HepG2 (cell line): ENCODE data around the gene SYDE1. TPM values are rescaled to one million over a fixed set of nuclear protein-coding genes. Genes with fewer than 3 reads are reported as not detected.
A peak's percentile ranks its signal among the peaks of the same experiment; 100 is the strongest.

Source experiments
- ATAC-seq: fragments of 200-7000 bp; cut with Tn5 transposase; 3 replicates; pipeline ENCODE4 v1.9.1; 2020; ENCODE audit warnings: mild to moderate bottlenecking, moderate library complexity
- BruUV-seq: library from RNA; stranded (reverse); fragments of 400-500 nt; replicated peaks from 2 replicates; lab custom pipeline; 2021; lab: Mats Ljungman, UMichigan
- CTCF ChIA-PET: fragments of 300-600 bp; formaldehyde crosslinking; extraction: SDS; loops from one replicate; lab custom pipeline; 2021; ENCODE audit warnings: low total read pairs, inconsistent platforms, low intra/inter-chr PET ratio; lab: Yijun Ruan, JAX
- POLR2A ChIA-PET: fragments of 350-600 bp; sonication (Branson Sonifier 250); formaldehyde crosslinking; loops from one replicate; lab custom pipeline; 2020; ENCODE audit warnings: antibody characterized with exemption, inconsistent platforms; lab: Yijun Ruan, JAX
- DNase-seq: peaks from one replicate; pipeline ENCODE4 v3.0.0-alpha.2; 2015; ENCODE audit warnings: low spot score
- FAIRE-seq: peaks from 3 replicates; lab custom pipeline; 2011; peaks lifted over from hg19 to GRCh38; lab: Jason Lieb, UNC
- H2AFZ ChIP-seq: one replicate; pipeline ENCODE4 v1.6.1; 2011; ENCODE audit warnings: low read length, inconsistent platforms
- H3K27ac ChIP-seq: fragments of 300-600 bp; 3 replicates; pipeline ENCODE4 v1.8.0; 2011; ENCODE audit warnings: mixed run types, mild to moderate bottlenecking, mixed read lengths, low read length, inconsistent platforms; ENCODE audit not compliant: insufficient read depth; ENCODE audit errors: extremely low read length
- H3K27me3 ChIP-seq, 2 experiments: fragments of 200-600 bp in 1 of 2; 2 replicates in 1 of 2; 3 replicates in 1 of 2; pipeline versions ENCODE4 v1.6.0 to v1.8.0; 2011; ENCODE audit warnings: low read length in 2 of 2, mild to moderate bottlenecking in 2 of 2, moderate library complexity in 2 of 2, inconsistent platforms in 1 of 2; ENCODE audit not compliant: insufficient read depth in 2 of 2, control insufficient read depth in 1 of 2
- H3K36me3 ChIP-seq, 2 experiments: fragments of 200-600 bp in 1 of 2; replicated peaks in 1 of 2; 2 replicates in 1 of 2; 3 replicates in 1 of 2; pipeline versions ENCODE4 v1.5.1 to v1.8.0; 2011; ENCODE audit warnings: low read length in 2 of 2, inconsistent platforms in 1 of 2; ENCODE audit not compliant: insufficient read depth in 2 of 2, control insufficient read depth in 1 of 2
- H3K4me1 ChIP-seq: 2 replicates; pipeline ENCODE4 v1.5.1; 2012; ENCODE audit warnings: low read length, inconsistent platforms; ENCODE audit not compliant: insufficient read depth
- H3K4me2 ChIP-seq: 2 replicates; pipeline ENCODE4 v1.6.0; 2011; ENCODE audit warnings: low read depth, low read length, inconsistent platforms
- H3K4me3 ChIP-seq, 3 experiments: fragments of 200-600 bp in 1 of 3; sonication (generic), shearing (Covaris generic) in 1 of 3; replicated peaks in 1 of 3; 2 replicates each; pipeline ENCODE4 v1.5.1; 2011 to 2016; ENCODE audit warnings: low read length in 3 of 3, inconsistent platforms in 2 of 3, low read depth in 2 of 3, mild to moderate bottlenecking in 2 of 3, control low read depth in 1 of 3, mixed read lengths in 1 of 3; ENCODE audit not compliant: insufficient read depth in 1 of 3
- H3K79me2 ChIP-seq: one replicate; pipeline ENCODE4 v1.6.1; 2011; ENCODE audit warnings: low read length, inconsistent platforms; ENCODE audit not compliant: insufficient read depth
- H3K9ac ChIP-seq: 2 replicates; pipeline ENCODE4 v1.6.0; 2011; ENCODE audit warnings: mild to moderate bottlenecking, low read depth, low read length, inconsistent platforms; ENCODE audit not compliant: insufficient read depth
- H3K9me3 ChIP-seq: 2 replicates; pipeline ENCODE4 v1.5.1; 2012; ENCODE audit warnings: mild to moderate bottlenecking, low read length
- H4K20me1 ChIP-seq: 2 replicates; pipeline ENCODE4 v1.6.0; 2011; ENCODE audit warnings: inconsistent platforms, mild to moderate bottlenecking, low read length, moderate library complexity; ENCODE audit not compliant: insufficient read depth
- AGO2 ChIP-seq: fragments of 200-400 bp; formaldehyde crosslinking; optimal IDR thresholded peaks from 2 replicates; pipeline ENCODE3; 2017; ENCODE audit warnings: mild to moderate bottlenecking, low read depth, low read length, moderate library complexity
- NPAS2 ChIP-seq: sonication (generic); formaldehyde crosslinking; IDR thresholded peaks from 2 replicates; pipeline ENCODE4 v1.8.0; 2022; ENCODE audit warnings: mild to moderate bottlenecking, missing genetic modification reagents, borderline replicate concordance
- POGZ ChIP-seq: sonication (generic); formaldehyde crosslinking; IDR thresholded peaks from 2 replicates; pipeline ENCODE4 v1.4.0; 2020; ENCODE audit warnings: mild to moderate bottlenecking, missing genetic modification reagents
- RAD21 ChIP-seq: fragments of 450-650 bp; formaldehyde crosslinking; IDR thresholded peaks from 2 replicates; pipeline ENCODE4 v1.5.0; 2020; ENCODE audit warnings: mild to moderate bottlenecking
- RBAK ChIP-seq: sonication (generic); formaldehyde crosslinking; IDR thresholded peaks from 2 replicates; pipeline ENCODE4 v1.5.1; 2020; ENCODE audit warnings: mild to moderate bottlenecking, missing genetic modification reagents
- RBFOX2 ChIP-seq: fragments of 200-400 bp; formaldehyde crosslinking; IDR thresholded peaks from 2 replicates; pipeline ENCODE4 v1.6.1; 2017; ENCODE audit warnings: low read depth, mild to moderate bottlenecking, low read length
- RBM22 ChIP-seq: fragments of 200-400 bp; formaldehyde crosslinking; optimal IDR thresholded peaks from 2 replicates; pipeline ENCODE3; 2017; ENCODE audit warnings: mild to moderate bottlenecking, low read length, moderate library complexity
- ZNF33A ChIP-seq: sonication (generic); formaldehyde crosslinking; IDR thresholded peaks from 2 replicates; pipeline ENCODE4 v1.5.1; 2020; ENCODE audit warnings: missing genetic modification reagents, mild to moderate bottlenecking, moderate library complexity, borderline replicate concordance
- ZNF451 ChIP-seq: sonication (generic); formaldehyde crosslinking; IDR thresholded peaks from 2 replicates; pipeline ENCODE4 v1.5.0; 2020; ENCODE audit warnings: mild to moderate bottlenecking, missing genetic modification reagents
- WGBS: methylation state at CpG from one replicate; pipeline ENCODE4 v1.1.6; 2017; ENCODE audit warnings: low lambda C conversion rate; 5-methylcytosine and 5-hydroxymethylcytosine counted together
- in situ Hi-C: cut with HindIII; loops from 2 replicates; pipeline ENCODE4 v1.10.0; 2017; ENCODE audit warnings: low pct_unique_long_range_greater_than_20kb; ENCODE audit not compliant: extremely low pct_ligation_motif_present
- intact Hi-C: fragments of 100-400 bp; cut with micrococcal nuclease; formaldehyde crosslinking; loops from one replicate; pipeline ENCODE4 v1.10.0; 2022; ENCODE audit not compliant: unreplicated experiment
- polyA plus RNA-seq, 8 experiments: library from polyadenylated mRNA; depleted of rRNA in 3 of 8; stranded (reverse) in 7 of 8; unstranded in 1 of 8; fragments of >200 nt; fragmentation: Illumina TruSeq in 4 of 8; extraction: Trizol in 4 of 8; gene quantifications; 2 replicates each; pipeline versions ENCODE4 v1.2.1 to v1.2.3, GENCODE V29; 2011 to 2016; ENCODE audit warnings: low read depth in 4 of 8, missing spikeins in 1 of 8, mixed read lengths in 1 of 8; ENCODE audit not compliant: insufficient read depth in 1 of 8
- total RNA-seq, 5 experiments: library from RNA; depleted of rRNA; stranded (reverse); fragments of >200 nt; fragmentation: Illumina TruSeq; extraction: Trizol; gene quantifications; 2 replicates each; pipeline ENCODE4 v1.2.3, GENCODE V29; 2016; ENCODE audit warnings: low read depth in 1 of 5
- TF ChIP-seq, protein P1 (sequence below): IDR thresholded peaks from 2 replicates; pipeline ENCODE4 v1.6.1; 2016; ENCODE audit warnings: missing compliant biosample characterization, missing genetic modification reagents, borderline replicate concordance

SYDE1 gene
- total and polyA plus RNA-seq, 2 of the 13 experiments (the other 11 are each of a cell fraction or from before 2014, with no cell fraction given) = 4.3 to 13.6 TPM

DNA sequence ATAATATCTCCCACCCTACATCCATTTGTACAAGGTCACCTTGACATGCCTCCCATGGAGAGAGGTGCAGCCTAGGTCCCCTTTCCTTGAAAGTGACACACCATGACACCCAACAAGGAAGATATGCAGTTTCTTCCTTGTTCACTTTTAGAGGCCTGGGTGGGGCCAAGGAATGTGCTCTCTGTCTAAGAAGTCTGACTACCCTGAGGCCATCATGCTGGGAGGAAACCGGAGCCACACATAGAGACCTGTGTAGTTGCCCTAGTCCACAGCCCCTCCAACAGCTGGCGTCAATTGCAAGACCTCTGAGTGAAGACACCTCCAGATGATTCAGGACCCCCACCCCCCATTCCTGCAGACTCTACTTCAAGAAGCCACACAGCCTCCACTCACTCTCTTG is 11.0 kb downstream of the SYDE1 start (continued):
- no peak for TF ChIP-seq NPAS2 (CRISPR knock-in tag)
- TF ChIP-seq POGZ (CRISPR knock-in tag) = no peak
- no peak for TF ChIP-seq RBM22

DNA sequence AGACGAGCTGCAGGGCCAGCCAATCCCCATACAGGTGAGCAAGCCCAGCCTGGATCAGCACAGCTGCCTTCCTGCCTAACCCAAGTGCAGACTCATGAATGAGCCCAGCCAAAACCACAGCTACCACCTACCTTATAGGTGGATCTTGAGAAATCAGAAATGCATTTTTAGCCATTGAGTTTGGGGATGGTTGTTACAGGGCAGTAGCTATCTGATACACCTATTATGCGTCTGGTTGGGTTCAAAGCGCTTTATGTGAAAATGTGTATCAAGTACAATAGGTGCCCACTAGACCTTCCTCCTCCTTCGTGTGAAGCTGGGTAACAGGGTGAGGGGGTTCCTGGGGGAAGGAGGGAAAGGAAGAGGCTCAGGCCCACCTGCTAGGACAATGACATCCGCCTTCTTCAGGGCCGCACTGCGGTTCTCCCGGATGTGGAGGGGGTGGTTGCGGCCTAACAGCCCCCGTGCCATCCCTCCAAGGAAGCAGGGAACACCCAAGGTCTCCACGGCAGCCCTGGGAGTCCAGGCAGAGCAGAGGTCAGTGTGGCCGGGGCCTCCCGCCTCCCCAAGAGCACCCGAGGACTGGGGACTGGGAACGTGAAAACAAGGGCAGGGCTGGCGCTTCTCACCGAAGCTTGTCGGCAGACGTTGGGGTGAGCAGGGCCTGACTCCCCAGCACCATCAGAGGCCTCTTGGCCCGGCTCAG is 11.7 kb downstream of the SYDE1 start:
- BruUV-seq = no TSS peak
- H3K79me2 ChIP-seq = peaks cover 9% of the 10 kb centered on the region
- ATAC-seq (no peak), DNase-seq (no peak), FAIRE-seq (no peak)
- 100% methylated on average over 7 of the region's 20 CpGs for WGBS
- CTCF ChIA-PET = no interaction called here
- no peaks in the 10 kb centered on the region for H3K9me3 ChIP-seq
- H3K4me2 ChIP-seq = no peak overlapping the region
- intact Hi-C loops = no loop called here
- no peaks in the 10 kb centered on the region for H4K20me1 ChIP-seq
- H3K9ac ChIP-seq = no peak overlapping the region
- peaks cover 48 to 61% of the 10 kb centered on the region in 2 experiments for H3K36me3 ChIP-seq
- peak; percentile 30 for TF ChIP-seq AGO2
- peak; percentile 97 for TF ChIP-seq RBAK (CRISPR knock-in tag)
- TF ChIP-seq ZNF33A (CRISPR knock-in tag) = no peak
- no peak for TF ChIP-seq RAD21 (CRISPR knock-in tag)
- no peak for TF ChIP-seq ZNF451 (CRISPR knock-in tag)
- TF ChIP-seq, protein P1, sequence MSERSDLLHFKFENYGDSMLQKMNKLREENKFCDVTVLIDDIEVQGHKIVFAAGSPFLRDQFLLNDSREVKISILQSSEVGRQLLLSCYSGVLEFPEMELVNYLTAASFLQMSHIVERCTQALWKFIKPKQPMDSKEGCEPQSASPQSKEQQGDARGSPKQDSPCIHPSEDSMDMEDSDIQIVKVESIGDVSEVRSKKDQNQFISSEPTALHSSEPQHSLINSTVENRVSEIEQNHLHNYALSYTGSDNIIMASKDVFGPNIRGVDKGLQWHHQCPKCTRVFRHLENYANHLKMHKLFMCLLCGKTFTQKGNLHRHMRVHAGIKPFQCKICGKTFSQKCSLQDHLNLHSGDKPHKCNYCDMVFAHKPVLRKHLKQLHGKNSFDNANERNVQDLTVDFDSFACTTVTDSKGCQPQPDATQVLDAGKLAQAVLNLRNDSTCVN (CRISPR knock-in tag) = no peak
- TF ChIP-seq RBFOX2 = 0 out of 2 replicates have a peak, but pooled peaks have one; percentile 39
- no peak overlapping the region for H2AFZ ChIP-seq
- no peaks in the 10 kb centered on the region for H3K27me3 ChIP-seq
- H3K4me3 ChIP-seq = no peak overlapping the region
- no peak overlapping the region for H3K27ac ChIP-seq
- H3K4me1 ChIP-seq = peaks cover 25% of the 10 kb centered on the region
- POLR2A ChIA-PET = no interaction called here
- in situ Hi-C loops = no loop called here
